CD14-positive monocyte (primary cell): ENCODE data around the gene LGALS9B. TPM values are rescaled to one million over a fixed set of nuclear protein-coding genes. Genes with fewer than 3 reads are reported as not detected.
"Not testable (repeated sequence)": the region's sequence is repeated elsewhere in the genome, so short reads cannot be mapped to it uniquely, and the experiment has no call there.

Source experiments
- DNase-seq, 3 donors: peaks; one replicate each; pipeline ENCODE4 v3.0.0-alpha.2; 2011 to 2022
- H2AFZ ChIP-seq: 2 replicates; pipeline ENCODE4 v1.6.0; 2012; ENCODE audit warnings: mild to moderate bottlenecking, low read depth, low read length, inconsistent platforms; ENCODE audit not compliant: insufficient read depth, poor library complexity, severe bottlenecking
- H3K27ac ChIP-seq, 2 donors: 1 replicate in 1 of 2; 2 replicates in 1 of 2; pipeline ENCODE4 v1.5.1; 2012 to 2013; ENCODE audit warnings: low read length in 2 of 2, control low read depth in 1 of 2, inconsistent platforms in 1 of 2, low read depth in 1 of 2, mild to moderate bottlenecking in 1 of 2
- H3K27me3 ChIP-seq, 2 donors: one replicate each; pipeline versions ENCODE4 v1.6.0 to v1.6.1; 2011 to 2013; ENCODE audit warnings: low read length in 2 of 2; ENCODE audit not compliant: control insufficient read depth in 2 of 2, insufficient read depth in 2 of 2
- H3K36me3 ChIP-seq, 2 donors: replicated peaks in 1 of 2; 1 replicate in 1 of 2; 2 replicates in 1 of 2; pipeline versions ENCODE4 v1.5.1 to v1.6.1; 2012 to 2013; ENCODE audit warnings: low read length in 2 of 2, control low read depth in 1 of 2, inconsistent platforms in 1 of 2, mild to moderate bottlenecking in 1 of 2; ENCODE audit not compliant: insufficient read depth in 2 of 2, control insufficient read depth in 1 of 2
- H3K4me1 ChIP-seq, 2 donors: 1 replicate in 1 of 2; 2 replicates in 1 of 2; pipeline versions ENCODE4 v1.5.1 to v1.6.1; 2012 to 2013; ENCODE audit warnings: low read length in 2 of 2, control low read depth in 1 of 2, inconsistent platforms in 1 of 2, mild to moderate bottlenecking in 1 of 2, moderate library complexity in 1 of 2; ENCODE audit not compliant: insufficient read depth in 2 of 2, control insufficient read depth in 1 of 2
- H3K4me2 ChIP-seq: replicated peaks from 2 replicates; pipeline ENCODE3; 2012; ENCODE audit warnings: low read length, moderate library complexity, mild to moderate bottlenecking; ENCODE audit not compliant: poor library complexity, severe bottlenecking; ENCODE audit errors: extremely low read depth
- H3K4me3 ChIP-seq, 3 experiments: fragments of 200-600 bp in 1 of 3; sonication (generic) in 1 of 3; replicated peaks in 1 of 3; 1 replicate in 2 of 3; 2 replicates in 1 of 3; pipeline ENCODE4 v1.5.1; 2011 to 2013; ENCODE audit warnings: low read length in 3 of 3, mild to moderate bottlenecking in 3 of 3, control low read depth in 2 of 3, low read depth in 2 of 3, inconsistent platforms in 1 of 3, moderate library complexity in 1 of 3
- H3K79me2 ChIP-seq: 2 replicates; pipeline ENCODE4 v1.6.0; 2012; ENCODE audit warnings: mild to moderate bottlenecking, control low read depth, inconsistent platforms, low read length, moderate library complexity; ENCODE audit not compliant: insufficient read depth
- H3K9ac ChIP-seq: 2 replicates; pipeline ENCODE4 v1.6.0; 2017; ENCODE audit warnings: low read length, mild to moderate bottlenecking; ENCODE audit not compliant: insufficient read depth, poor library complexity, severe bottlenecking
- H3K9me3 ChIP-seq, 2 donors: replicated peaks in 1 of 2; 1 replicate in 1 of 2; 2 replicates in 1 of 2; pipeline versions ENCODE4 v1.5.1 to v1.6.1; 2012 to 2013; ENCODE audit warnings: low read length in 2 of 2, control low read depth in 1 of 2; ENCODE audit not compliant: control insufficient read depth in 1 of 2, insufficient read depth in 1 of 2
- H4K20me1 ChIP-seq: 2 replicates; pipeline ENCODE4 v1.6.0; 2012; ENCODE audit warnings: mild to moderate bottlenecking, low read length, control low read depth, moderate library complexity; ENCODE audit not compliant: insufficient read depth
- H3K27ac Mint-ChIP-seq, 7 donors: one replicate each; pipeline ENCODE4 v1.8.0; 2020; ENCODE audit warnings: mild to moderate bottlenecking in 7 of 7, mixed read lengths in 7 of 7, moderate library complexity in 6 of 7, inconsistent platforms in 2 of 7
- H3K27me3 Mint-ChIP-seq, 3 donors: one replicate each; pipeline ENCODE4 v1.8.0; 2021 to 2022; ENCODE audit warnings: low read depth in 3 of 3, mild to moderate bottlenecking in 3 of 3, mixed read lengths in 3 of 3, moderate library complexity in 3 of 3, inconsistent platforms in 1 of 3
- H3K36me3 Mint-ChIP-seq, 2 donors: one replicate each; pipeline ENCODE4 v1.8.0; 2020; ENCODE audit warnings: mixed read lengths in 2 of 2, inconsistent platforms in 1 of 2, mild to moderate bottlenecking in 1 of 2
- H3K4me1 Mint-ChIP-seq: one replicate; pipeline ENCODE4 v1.8.0; 2020; ENCODE audit warnings: mild to moderate bottlenecking, mixed read lengths
- H3K4me3 Mint-ChIP-seq, 2 donors: one replicate each; pipeline ENCODE4 v1.8.0; 2020; ENCODE audit warnings: mild to moderate bottlenecking in 2 of 2, mixed read lengths in 2 of 2, moderate library complexity in 1 of 2
- H3K9me3 Mint-ChIP-seq, 7 donors: one replicate each; pipeline ENCODE4 v1.8.0; 2020 to 2022; ENCODE audit warnings: mixed read lengths in 7 of 7, mild to moderate bottlenecking in 6 of 7, moderate library complexity in 6 of 7, inconsistent platforms in 2 of 7
- WGBS: methylation state at CpG from one replicate; pipeline ENCODE4 v1.1.5; 2013; ENCODE audit warnings: missing lambda C conversion rate; ENCODE audit not compliant: insufficient coverage; 5-methylcytosine and 5-hydroxymethylcytosine counted together
- intact Hi-C, 2 donors: fragments of 100-400 bp; cut with micrococcal nuclease; formaldehyde crosslinking; loops; one replicate each; pipeline versions ENCODE4 v1.15.0 to v1.15.1; 2023
- polyA plus RNA-seq, 3 donors: library from polyadenylated mRNA; depleted of rRNA in 1 of 3; unstranded in 2 of 3; stranded (reverse) in 1 of 3; fragments of 300-500 nt in 2 of 3; fragments of >200 nt in 1 of 3; fragmentation: Illumina TruSeq in 2 of 3; gene quantifications; 1 replicate in 2 of 3; 2 replicates in 1 of 3; pipeline ENCODE4 v1.2.3, GENCODE V29; 2012 to 2021

Gene LGALS9B
- polyA plus RNA-seq, 3 donors = not detected

GRCh38 chr17:20512378-20512777 lies 45.0 kb upstream of the LGALS9B start:
- H3K4me1 Mint-ChIP-seq, H3K4me3 ChIP-seq, H3K27me3 ChIP-seq, H3K4me3 Mint-ChIP-seq, H2AFZ ChIP-seq, H3K27ac Mint-ChIP-seq, H3K4me1 ChIP-seq, DNase-seq, H3K36me3 Mint-ChIP-seq, H3K36me3 ChIP-seq, H3K79me2 ChIP-seq, intact Hi-C loops, H3K27ac ChIP-seq, H3K27me3 Mint-ChIP-seq, H3K9me3 Mint-ChIP-seq, H3K4me2 ChIP-seq, H3K9me3 ChIP-seq, H3K9ac ChIP-seq, H4K20me1 ChIP-seq: not testable (repeated sequence)
- WGBS = no CpG with 5 or more reads among the region's 18 CpGs

- H3K27ac Mint-ChIP-seq = not testable (repeated sequence)
These were observed 44.4 kb upstream of the LGALS9B start for GRCh38 chr17:20511778-20512177.

GRCh38 chr17:20505333-20505732 lies 38.0 kb upstream of the LGALS9B start:
- H3K4me3 ChIP-seq, H4K20me1 ChIP-seq, H3K4me1 Mint-ChIP-seq, H3K27ac Mint-ChIP-seq, H3K27me3 Mint-ChIP-seq, H3K9me3 Mint-ChIP-seq, H3K4me3 Mint-ChIP-seq, H3K27me3 ChIP-seq, H3K4me2 ChIP-seq, DNase-seq, H3K9me3 ChIP-seq, H3K4me1 ChIP-seq, H3K9ac ChIP-seq, H3K79me2 ChIP-seq, H3K36me3 Mint-ChIP-seq, H3K27ac ChIP-seq, H2AFZ ChIP-seq, intact Hi-C loops, H3K36me3 ChIP-seq: not testable (repeated sequence)
- WGBS = no CpG with 5 or more reads among the region's 16 CpGs

More at GRCh38 chr17:20511778-20512177, 44.4 kb upstream of the LGALS9B start:
- H3K4me3 ChIP-seq, H3K9ac ChIP-seq, H3K4me2 ChIP-seq, H3K36me3 ChIP-seq, H3K27me3 ChIP-seq, H3K4me1 ChIP-seq, H3K79me2 ChIP-seq, DNase-seq, H3K9me3 ChIP-seq, intact Hi-C loops, H3K27ac ChIP-seq, H3K4me1 Mint-ChIP-seq, H4K20me1 ChIP-seq, H3K27me3 Mint-ChIP-seq, H2AFZ ChIP-seq, H3K9me3 Mint-ChIP-seq, H3K4me3 Mint-ChIP-seq, H3K36me3 Mint-ChIP-seq: not testable (repeated sequence)
- no CpG with 5 or more reads among the region's 8 CpGs for WGBS

DNA sequence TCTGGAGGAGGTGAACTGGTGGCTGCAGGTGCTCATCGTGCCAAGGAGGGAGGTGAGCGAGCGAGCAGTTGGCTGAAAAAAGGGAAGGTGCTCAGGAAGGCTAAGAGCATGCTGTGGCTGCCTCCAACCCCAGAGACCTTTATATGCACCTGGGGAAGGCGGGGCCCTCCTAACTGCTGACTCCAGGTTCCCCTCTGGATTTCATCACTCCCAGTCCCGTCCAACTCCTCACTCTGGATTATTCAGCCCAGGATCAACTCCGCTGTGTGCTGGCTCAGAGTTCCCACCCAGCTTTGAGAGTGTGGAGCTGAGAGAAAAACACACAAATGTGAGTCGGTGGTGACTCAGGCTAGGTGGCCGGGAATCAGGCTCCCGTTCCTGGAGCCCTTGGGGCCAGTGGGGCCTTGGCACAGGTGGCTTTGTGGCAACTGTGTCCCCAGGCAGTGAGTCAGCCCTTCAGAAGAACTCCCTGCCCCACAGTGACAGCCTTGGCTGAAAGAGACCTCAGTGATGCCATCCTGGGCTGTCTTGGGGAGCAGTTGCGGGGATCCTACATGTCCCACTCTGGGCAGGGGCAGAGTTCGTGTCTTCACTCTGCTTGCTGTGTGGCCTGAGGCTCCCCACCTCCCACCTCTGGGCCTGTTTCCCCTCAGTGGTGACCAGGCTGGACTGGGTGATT lies 37.2 kb upstream of the LGALS9B start:
- H3K27ac Mint-ChIP-seq, H3K9ac ChIP-seq, H3K36me3 Mint-ChIP-seq, DNase-seq, H3K27me3 Mint-ChIP-seq, H3K27ac ChIP-seq, H3K9me3 Mint-ChIP-seq, H3K4me3 ChIP-seq, intact Hi-C loops, H4K20me1 ChIP-seq, H3K9me3 ChIP-seq, H3K4me2 ChIP-seq, H3K4me1 ChIP-seq, H3K79me2 ChIP-seq, H3K4me3 Mint-ChIP-seq, H3K4me1 Mint-ChIP-seq, H2AFZ ChIP-seq, H3K36me3 ChIP-seq, H3K27me3 ChIP-seq: not testable (repeated sequence)
- WGBS = no CpG with 5 or more reads among the region's 11 CpGs
